ENCODE measurements around the gene GAS5. TPM values are rescaled to one million over a fixed set of nuclear protein-coding genes. Genes with fewer than 3 reads are reported as not detected.

The GAS5 gene
- total and polyA plus RNA-seq, 10 of the 15 experiments (the other 5 are each of a cell fraction or from before 2014, with no cell fraction given) = 289 to 1,137 (median 699) TPM

DNA sequence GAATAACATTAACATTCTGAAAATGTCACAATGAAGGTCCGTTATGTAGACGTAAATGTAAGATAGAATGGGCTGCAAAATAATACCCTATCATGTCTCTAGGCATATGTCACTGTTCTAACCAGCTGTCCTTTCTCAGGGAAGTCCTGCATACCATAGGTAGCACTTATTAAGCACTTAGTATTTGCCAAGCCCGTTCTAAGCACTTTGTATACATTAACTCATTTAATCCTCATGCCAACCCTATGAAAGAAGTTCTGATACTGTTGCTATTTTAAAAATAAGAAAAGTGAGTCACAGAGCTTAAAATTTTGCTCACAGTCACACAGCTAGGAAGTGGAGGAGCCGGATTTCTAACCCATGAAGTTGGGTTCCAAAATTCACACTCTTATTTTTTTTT lies 15.7 kb downstream of the GAS5 start:
- Histone ChIP-seq H3K27ac (ENCODE audit: control insufficient read depth, insufficient read depth) (no peak overlapping the region), H3K4me2 (ENCODE audit: control insufficient read depth, insufficient read depth) (no peak overlapping the region), H3K79me2 (ENCODE audit: control insufficient read depth, insufficient read depth, low read length) (no peaks in the 10 kb centered on the region), H3K27me3 (replicated peaks in 1 of 2; ENCODE audit: control insufficient read depth in 2 of 2, insufficient read depth in 2 of 2, low read length in 1 of 2) (no peaks in the 10 kb centered on the region), H4K20me1 (ENCODE audit: control insufficient read depth, insufficient read depth) (no peaks in the 10 kb centered on the region), H3K36me3 (ENCODE audit: control insufficient read depth in 2 of 2, insufficient read depth in 2 of 2, low read length in 1 of 2) (peaks cover 1 to 4% of the 10 kb centered on the region in 2 experiments; a peak in 3 of 4 replicates), H3K4me1 (ENCODE audit: control insufficient read depth, insufficient read depth, low read length) (no peaks in the 10 kb centered on the region), H3K9ac (ENCODE audit: control insufficient read depth, insufficient read depth, low read length) (no peak overlapping the region), H3K9me3 (replicated peaks; ENCODE audit: control insufficient read depth, insufficient read depth, low read length) (no peaks in the 10 kb centered on the region), H2AFZ (ENCODE audit: control insufficient read depth, low read depth, low read length) (no peak overlapping the region), H3K4me3 (no peak overlapping the region)
- in situ Hi-C loops (cut with MboI) = no loop called here
- WGBS (ENCODE audit: insufficient coverage, insufficient replicate concordance, low lambda C conversion rate, missing lambda C conversion rate) = 83% methylated on average over 4 of the region's 4 CpGs
- SMC1A ChIA-PET (ENCODE audit: uncharacterized antibody, unreplicated experiment) = interaction anchor here (0.7 kb wide), 1 partner anchor 109 kb away, joined by 3 read pairs; no protein-coding TSS in a partner anchor
- no peak for DNase-seq (ENCODE audit: low read depth, low spot score)
- CTCF ChIA-PET = interaction anchor here (1.4 to 1.7 kb wide), 2 partner anchors 13 to 15 kb away, joined by 3 to 7 read pairs; no protein-coding TSS in a partner anchor
- RAD21 ChIA-PET (ENCODE audit: unreplicated experiment) = no interaction called here
- no TSS peak for BruUV-seq (replicated peaks)
- POLR2A ChIA-PET = interaction anchor here (0.8 to 1.2 kb wide), 3 partner anchors 11 to 25 kb away, joined by 3 to 6 read pairs (median 4); no protein-coding TSS in a partner anchor
- no peak for FAIRE-seq
- no peak for ATAC-seq
- intact Hi-C loops (cut with micrococcal nuclease; ENCODE audit: unreplicated experiment) = no loop called here
- TF ChIP-seq, protein P1, sequence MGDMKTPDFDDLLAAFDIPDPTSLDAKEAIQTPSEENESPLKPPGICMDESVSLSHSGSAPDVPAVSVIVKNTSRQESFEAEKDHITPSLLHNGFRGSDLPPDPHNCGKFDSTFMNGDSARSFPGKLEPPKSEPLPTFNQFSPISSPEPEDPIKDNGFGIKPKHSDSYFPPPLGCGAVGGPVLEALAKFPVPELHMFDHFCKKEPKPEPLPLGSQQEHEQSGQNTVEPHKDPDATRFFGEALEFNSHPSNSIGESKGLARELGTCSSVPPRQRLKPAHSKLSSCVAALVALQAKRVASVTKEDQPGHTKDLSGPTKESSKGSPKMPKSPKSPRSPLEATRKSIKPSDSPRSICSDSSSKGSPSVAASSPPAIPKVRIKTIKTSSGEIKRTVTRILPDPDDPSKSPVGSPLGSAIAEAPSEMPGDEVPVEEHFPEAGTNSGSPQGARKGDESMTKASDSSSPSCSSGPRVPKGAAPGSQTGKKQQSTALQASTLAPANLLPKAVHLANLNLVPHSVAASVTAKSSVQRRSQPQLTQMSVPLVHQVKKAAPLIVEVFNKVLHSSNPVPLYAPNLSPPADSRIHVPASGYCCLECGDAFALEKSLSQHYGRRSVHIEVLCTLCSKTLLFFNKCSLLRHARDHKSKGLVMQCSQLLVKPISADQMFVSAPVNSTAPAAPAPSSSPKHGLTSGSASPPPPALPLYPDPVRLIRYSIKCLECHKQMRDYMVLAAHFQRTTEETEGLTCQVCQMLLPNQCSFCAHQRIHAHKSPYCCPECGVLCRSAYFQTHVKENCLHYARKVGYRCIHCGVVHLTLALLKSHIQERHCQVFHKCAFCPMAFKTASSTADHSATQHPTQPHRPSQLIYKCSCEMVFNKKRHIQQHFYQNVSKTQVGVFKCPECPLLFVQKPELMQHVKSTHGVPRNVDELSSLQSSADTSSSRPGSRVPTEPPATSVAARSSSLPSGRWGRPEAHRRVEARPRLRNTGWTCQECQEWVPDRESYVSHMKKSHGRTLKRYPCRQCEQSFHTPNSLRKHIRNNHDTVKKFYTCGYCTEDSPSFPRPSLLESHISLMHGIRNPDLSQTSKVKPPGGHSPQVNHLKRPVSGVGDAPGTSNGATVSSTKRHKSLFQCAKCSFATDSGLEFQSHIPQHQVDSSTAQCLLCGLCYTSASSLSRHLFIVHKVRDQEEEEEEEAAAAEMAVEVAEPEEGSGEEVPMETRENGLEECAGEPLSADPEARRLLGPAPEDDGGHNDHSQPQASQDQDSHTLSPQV (IDR thresholded peaks at IDR 0.05) = no peak
- TF ChIP-seq MEF2B (IDR thresholded peaks at IDR 0.05; ENCODE audit: partially characterized antibody, poor library complexity, severe bottlenecking) = no peak
- no peak for TF ChIP-seq ASH2L (IDR thresholded peaks at IDR 0.05; ENCODE audit: borderline replicate concordance, low read depth)
- no peak for TF ChIP-seq CREM (IDR thresholded peaks at IDR 0.05; ENCODE audit: low read depth)
- no peak for TF ChIP-seq CHD4 (IDR thresholded peaks at IDR 0.05)
- TF ChIP-seq, protein P2, sequence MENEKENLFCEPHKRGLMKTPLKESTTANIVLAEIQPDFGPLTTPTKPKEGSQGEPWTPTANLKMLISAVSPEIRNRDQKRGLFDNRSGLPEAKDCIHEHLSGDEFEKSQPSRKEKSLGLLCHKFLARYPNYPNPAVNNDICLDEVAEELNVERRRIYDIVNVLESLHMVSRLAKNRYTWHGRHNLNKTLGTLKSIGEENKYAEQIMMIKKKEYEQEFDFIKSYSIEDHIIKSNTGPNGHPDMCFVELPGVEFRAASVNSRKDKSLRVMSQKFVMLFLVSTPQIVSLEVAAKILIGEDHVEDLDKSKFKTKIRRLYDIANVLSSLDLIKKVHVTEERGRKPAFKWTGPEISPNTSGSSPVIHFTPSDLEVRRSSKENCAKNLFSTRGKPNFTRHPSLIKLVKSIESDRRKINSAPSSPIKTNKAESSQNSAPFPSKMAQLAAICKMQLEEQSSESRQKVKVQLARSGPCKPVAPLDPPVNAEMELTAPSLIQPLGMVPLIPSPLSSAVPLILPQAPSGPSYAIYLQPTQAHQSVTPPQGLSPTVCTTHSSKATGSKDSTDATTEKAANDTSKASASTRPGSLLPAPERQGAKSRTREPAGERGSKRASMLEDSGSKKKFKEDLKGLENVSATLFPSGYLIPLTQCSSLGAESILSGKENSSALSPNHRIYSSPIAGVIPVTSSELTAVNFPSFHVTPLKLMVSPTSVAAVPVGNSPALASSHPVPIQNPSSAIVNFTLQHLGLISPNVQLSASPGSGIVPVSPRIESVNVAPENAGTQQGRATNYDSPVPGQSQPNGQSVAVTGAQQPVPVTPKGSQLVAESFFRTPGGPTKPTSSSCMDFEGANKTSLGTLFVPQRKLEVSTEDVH (IDR thresholded peaks at IDR 0.05; ENCODE audit: low read depth, partially characterized antibody) = no peak
- TF ChIP-seq, protein P3, sequence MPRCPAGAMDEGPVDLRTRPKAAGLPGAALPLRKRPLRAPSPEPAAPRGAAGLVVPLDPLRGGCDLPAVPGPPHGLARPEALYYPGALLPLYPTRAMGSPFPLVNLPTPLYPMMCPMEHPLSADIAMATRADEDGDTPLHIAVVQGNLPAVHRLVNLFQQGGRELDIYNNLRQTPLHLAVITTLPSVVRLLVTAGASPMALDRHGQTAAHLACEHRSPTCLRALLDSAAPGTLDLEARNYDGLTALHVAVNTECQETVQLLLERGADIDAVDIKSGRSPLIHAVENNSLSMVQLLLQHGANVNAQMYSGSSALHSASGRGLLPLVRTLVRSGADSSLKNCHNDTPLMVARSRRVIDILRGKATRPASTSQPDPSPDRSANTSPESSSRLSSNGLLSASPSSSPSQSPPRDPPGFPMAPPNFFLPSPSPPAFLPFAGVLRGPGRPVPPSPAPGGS (IDR thresholded peaks at IDR 0.05; ENCODE audit: borderline replicate concordance, insufficient read depth, low read depth, low read length, poor library complexity, severe bottlenecking) = no peak
- TF ChIP-seq, protein P4, sequence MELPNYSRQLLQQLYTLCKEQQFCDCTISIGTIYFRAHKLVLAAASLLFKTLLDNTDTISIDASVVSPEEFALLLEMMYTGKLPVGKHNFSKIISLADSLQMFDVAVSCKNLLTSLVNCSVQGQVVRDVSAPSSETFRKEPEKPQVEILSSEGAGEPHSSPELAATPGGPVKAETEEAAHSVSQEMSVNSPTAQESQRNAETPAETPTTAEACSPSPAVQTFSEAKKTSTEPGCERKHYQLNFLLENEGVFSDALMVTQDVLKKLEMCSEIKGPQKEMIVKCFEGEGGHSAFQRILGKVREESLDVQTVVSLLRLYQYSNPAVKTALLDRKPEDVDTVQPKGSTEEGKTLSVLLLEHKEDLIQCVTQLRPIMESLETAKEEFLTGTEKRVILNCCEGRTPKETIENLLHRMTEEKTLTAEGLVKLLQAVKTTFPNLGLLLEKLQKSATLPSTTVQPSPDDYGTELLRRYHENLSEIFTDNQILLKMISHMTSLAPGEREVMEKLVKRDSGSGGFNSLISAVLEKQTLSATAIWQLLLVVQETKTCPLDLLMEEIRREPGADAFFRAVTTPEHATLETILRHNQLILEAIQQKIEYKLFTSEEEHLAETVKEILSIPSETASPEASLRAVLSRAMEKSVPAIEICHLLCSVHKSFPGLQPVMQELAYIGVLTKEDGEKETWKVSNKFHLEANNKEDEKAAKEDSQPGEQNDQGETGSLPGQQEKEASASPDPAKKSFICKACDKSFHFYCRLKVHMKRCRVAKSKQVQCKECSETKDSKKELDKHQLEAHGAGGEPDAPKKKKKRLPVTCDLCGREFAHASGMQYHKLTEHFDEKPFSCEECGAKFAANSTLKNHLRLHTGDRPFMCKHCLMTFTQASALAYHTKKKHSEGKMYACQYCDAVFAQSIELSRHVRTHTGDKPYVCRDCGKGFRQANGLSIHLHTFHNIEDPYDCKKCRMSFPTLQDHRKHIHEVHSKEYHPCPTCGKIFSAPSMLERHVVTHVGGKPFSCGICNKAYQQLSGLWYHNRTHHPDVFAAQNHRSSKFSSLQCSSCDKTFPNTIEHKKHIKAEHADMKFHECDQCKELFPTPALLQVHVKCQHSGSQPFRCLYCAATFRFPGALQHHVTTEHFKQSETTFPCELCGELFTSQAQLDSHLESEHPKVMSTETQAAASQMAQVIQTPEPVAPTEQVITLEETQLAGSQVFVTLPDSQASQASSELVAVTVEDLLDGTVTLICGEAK (IDR thresholded peaks at IDR 0.05; ENCODE audit: borderline replicate concordance) = no peak
- TF ChIP-seq SPI1 (IDR thresholded peaks at IDR 0.05; ENCODE audit: borderline replicate concordance, insufficient read depth, low read depth, low read length) = no peak

Data from GM12878 (cell line).